DOHH2 (cell line): ENCODE measurements around the gene TMEM127.

Source experiments
- H3F3A ChIP-seq: fragments of 200-600 bp; sonication (generic), shearing (Covaris generic); 2 replicates; pipeline ENCODE4 v1.6.0; 2016; ENCODE audit warnings: antibody characterized with exemption, mild to moderate bottlenecking; ENCODE audit not compliant: control insufficient read depth, insufficient read depth
- H3K27ac ChIP-seq: fragments of 200-600 bp; sonication (generic); 2 replicates; pipeline ENCODE4 v1.5.1; 2014; ENCODE audit warnings: low read depth, mild to moderate bottlenecking, low read length, moderate library complexity
- H3K27me3 ChIP-seq: fragments of 200-600 bp; sonication (generic); 2 replicates; pipeline ENCODE4 v1.6.1; 2014; ENCODE audit warnings: mild to moderate bottlenecking, low read length, mixed read lengths; ENCODE audit not compliant: control insufficient read depth
- H3K36me3 ChIP-seq: fragments of 200-600 bp; sonication (generic); 2 replicates; pipeline ENCODE4 v1.6.1; 2014; ENCODE audit warnings: mild to moderate bottlenecking, low read length, moderate library complexity, mixed read lengths; ENCODE audit not compliant: control insufficient read depth
- H3K4me1 ChIP-seq: fragments of 200-600 bp; sonication (generic); 2 replicates; pipeline ENCODE4 v1.6.1; 2014; ENCODE audit warnings: mild to moderate bottlenecking, low read length, mixed read lengths; ENCODE audit not compliant: control insufficient read depth
- H3K4me2 ChIP-seq: fragments of 200-600 bp; sonication (generic); 2 replicates; pipeline ENCODE4 v1.6.0; 2014; ENCODE audit warnings: mild to moderate bottlenecking, low read length, moderate library complexity
- H3K4me3 ChIP-seq: fragments of 200-600 bp; sonication (generic); 2 replicates; pipeline ENCODE4 v1.5.1; 2014; ENCODE audit warnings: mild to moderate bottlenecking, low read length, mixed read lengths
- H3K79me2 ChIP-seq: fragments of 200-600 bp; sonication (generic); 2 replicates; pipeline ENCODE4 v1.6.1; 2014; ENCODE audit warnings: mild to moderate bottlenecking, low read length, mixed read lengths; ENCODE audit not compliant: control insufficient read depth
- H3K9me2 ChIP-seq: fragments of 200-600 bp; sonication (generic); replicated peaks from 2 replicates; pipeline ENCODE4 v1.6.1; 2014; ENCODE audit warnings: mild to moderate bottlenecking, low read length, mixed read lengths; ENCODE audit not compliant: control insufficient read depth
- H3K9me3 ChIP-seq: fragments of 200-600 bp; sonication (generic); 2 replicates; pipeline ENCODE4 v1.6.1; 2014; ENCODE audit warnings: antibody characterized with exemption, low read length, mixed read lengths; ENCODE audit not compliant: control insufficient read depth, insufficient read depth
- H4K20me1 ChIP-seq: fragments of 200-600 bp; sonication (generic); 2 replicates; pipeline ENCODE4 v1.6.0; 2014; ENCODE audit warnings: low read depth, mild to moderate bottlenecking, antibody characterized with exemption, low read length, moderate library complexity; ENCODE audit not compliant: control insufficient read depth, insufficient read depth
- EZH2phosphoT487 ChIP-seq: fragments of 200-600 bp; sonication (generic); IDR thresholded peaks from 2 replicates; pipeline ENCODE4 v1.6.1; 2017; ENCODE audit warnings: borderline replicate concordance, mild to moderate bottlenecking, antibody characterized with exemption, low read length, moderate library complexity, mixed read lengths
- TF ChIP-seq, protein P1 (sequence below): fragments of 200-600 bp; sonication (generic); IDR thresholded peaks from one replicate; pipeline ENCODE4 v1.5.1; 2014; ENCODE audit warnings: antibody characterized with exemption, mild to moderate bottlenecking, low read depth, low read length; ENCODE audit not compliant: poor library complexity, severe bottlenecking

TMEM127 gene

DNA sequence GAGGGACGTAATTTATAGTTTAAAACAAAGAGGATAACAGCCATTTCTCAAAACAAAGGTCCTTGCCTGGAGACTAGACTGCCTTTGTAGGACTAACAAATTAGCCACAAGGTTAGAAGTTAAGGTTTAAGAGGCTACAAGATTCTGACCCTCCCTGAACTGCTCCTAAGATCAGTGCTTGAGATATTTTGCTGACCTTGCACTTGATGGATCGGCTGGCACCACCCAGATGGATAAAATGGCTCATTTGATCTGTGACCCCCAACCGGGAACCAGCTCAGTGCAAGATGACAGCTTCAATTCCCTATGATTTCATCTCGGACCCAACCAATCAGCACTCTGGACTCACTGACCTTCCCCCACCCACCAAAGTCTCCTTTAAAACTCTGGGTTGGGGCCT lies 53.5 kb downstream of the TMEM127 start:
- no peak for TF ChIP-seq EZH2phosphoT487
- TF ChIP-seq, protein P1, sequence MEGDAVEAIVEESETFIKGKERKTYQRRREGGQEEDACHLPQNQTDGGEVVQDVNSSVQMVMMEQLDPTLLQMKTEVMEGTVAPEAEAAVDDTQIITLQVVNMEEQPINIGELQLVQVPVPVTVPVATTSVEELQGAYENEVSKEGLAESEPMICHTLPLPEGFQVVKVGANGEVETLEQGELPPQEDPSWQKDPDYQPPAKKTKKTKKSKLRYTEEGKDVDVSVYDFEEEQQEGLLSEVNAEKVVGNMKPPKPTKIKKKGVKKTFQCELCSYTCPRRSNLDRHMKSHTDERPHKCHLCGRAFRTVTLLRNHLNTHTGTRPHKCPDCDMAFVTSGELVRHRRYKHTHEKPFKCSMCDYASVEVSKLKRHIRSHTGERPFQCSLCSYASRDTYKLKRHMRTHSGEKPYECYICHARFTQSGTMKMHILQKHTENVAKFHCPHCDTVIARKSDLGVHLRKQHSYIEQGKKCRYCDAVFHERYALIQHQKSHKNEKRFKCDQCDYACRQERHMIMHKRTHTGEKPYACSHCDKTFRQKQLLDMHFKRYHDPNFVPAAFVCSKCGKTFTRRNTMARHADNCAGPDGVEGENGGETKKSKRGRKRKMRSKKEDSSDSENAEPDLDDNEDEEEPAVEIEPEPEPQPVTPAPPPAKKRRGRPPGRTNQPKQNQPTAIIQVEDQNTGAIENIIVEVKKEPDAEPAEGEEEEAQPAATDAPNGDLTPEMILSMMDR: no peak
- Histone ChIP-seq H3K4me1 (peaks cover 82% of the 10 kb centered on the region), H3K9me3 (no peaks in the 10 kb centered on the region), H3F3A (peaks cover 34% of the 10 kb centered on the region), H3K4me3 (peak overlapping the region; percentile 78), H3K27me3 (no peaks in the 10 kb centered on the region), H3K9me2 (no peaks in the 10 kb centered on the region), H3K27ac (peak overlapping the region; percentile 97), H3K79me2 (peaks cover 66% of the 10 kb centered on the region), H3K4me2 (peak overlapping the region; percentile 95), H3K36me3 (peaks cover 22% of the 10 kb centered on the region), H4K20me1 (peaks cover 7% of the 10 kb centered on the region; the same call in 1 of the 2 replicates)

DNA sequence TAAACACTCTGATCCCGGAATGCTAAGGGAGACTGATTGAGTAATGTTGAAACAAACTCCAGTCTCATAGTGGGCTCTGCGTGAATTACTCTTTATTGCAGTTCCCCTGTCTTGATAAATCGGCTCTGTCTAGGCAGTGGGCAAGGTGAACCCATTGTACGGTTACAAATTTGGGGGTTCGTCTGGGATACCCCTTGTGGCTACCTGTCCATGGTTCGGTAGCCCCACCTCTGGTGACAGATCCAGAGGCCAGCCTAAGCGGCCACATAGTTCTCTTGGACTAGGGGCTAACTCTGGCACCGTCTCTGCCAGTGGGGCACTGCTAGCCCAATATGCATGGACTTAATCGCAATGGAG lies 56.1 kb downstream of the TMEM127 start:
- H3K79me2 ChIP-seq: peaks cover 82% of the 10 kb centered on the region
- H3K4me1 ChIP-seq: peaks cover 75% of the 10 kb centered on the region
- peaks cover 31% of the 10 kb centered on the region for H4K20me1 ChIP-seq
- peak overlapping the region; percentile 78 for H3K4me3 ChIP-seq
- H3K27ac ChIP-seq: peak overlapping the region; percentile 97
- no peaks in the 10 kb centered on the region for H3K9me2 ChIP-seq
- no peaks in the 10 kb centered on the region for H3K27me3 ChIP-seq
- peaks cover 47% of the 10 kb centered on the region for H3K36me3 ChIP-seq
- H3K4me2 ChIP-seq: peak overlapping the region; percentile 95
- H3K9me3 ChIP-seq: no peaks in the 10 kb centered on the region
- H3F3A ChIP-seq: peaks cover 31% of the 10 kb centered on the region
- TF ChIP-seq EZH2phosphoT487: no peak
- TF ChIP-seq, protein P1: no peak

DNA sequence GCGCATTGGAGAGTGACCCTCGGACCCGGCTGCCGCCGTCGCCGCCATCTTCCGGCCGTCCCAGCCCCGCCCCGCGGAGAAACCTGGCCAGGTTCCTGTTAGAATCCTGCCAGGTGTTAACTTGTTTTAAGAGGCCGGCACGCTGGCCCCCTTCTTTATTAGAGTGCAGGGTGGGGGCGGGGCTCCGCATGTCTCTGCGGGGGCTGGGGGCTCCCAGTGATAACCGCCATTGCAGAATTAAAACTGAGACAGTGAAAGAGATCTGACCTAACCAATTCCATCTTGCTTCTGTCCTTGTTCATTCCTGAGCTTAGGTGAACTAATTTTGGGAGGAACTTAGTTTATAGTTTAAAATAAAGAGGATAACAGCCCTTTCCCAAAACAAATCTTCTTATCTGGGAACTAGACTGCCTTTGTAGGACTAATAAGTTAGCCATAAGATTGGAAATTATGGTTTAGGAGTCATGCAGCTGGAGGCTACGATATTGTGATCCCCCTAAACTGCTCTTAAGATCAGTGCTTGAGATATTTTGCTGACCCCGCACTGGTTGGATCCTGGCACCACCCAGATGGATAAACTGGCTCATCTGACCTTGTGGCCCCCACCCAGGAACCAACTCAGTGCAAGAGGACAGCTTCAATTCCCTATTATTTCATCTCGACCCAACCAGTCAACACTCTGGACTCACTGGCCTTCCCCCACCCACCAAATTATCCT lies 56.6 kb downstream of the TMEM127 start:
- TF ChIP-seq, protein P1: no peak
- TF ChIP-seq EZH2phosphoT487: no peak
- H3K27me3 ChIP-seq: no peaks in the 10 kb centered on the region
- H3K4me1 ChIP-seq: peaks cover 75% of the 10 kb centered on the region
- H3K4me2 ChIP-seq: peak overlapping the region; percentile 95
- peak overlapping the region; percentile 97 for H3K27ac ChIP-seq
- peak overlapping the region; percentile 78 for H3K4me3 ChIP-seq
- H3K9me2 ChIP-seq: no peaks in the 10 kb centered on the region
- peaks cover 53% of the 10 kb centered on the region for H3K36me3 ChIP-seq
- peaks cover 83% of the 10 kb centered on the region for H3K79me2 ChIP-seq
- H3F3A ChIP-seq: peaks cover 29% of the 10 kb centered on the region
- H3K9me3 ChIP-seq: no peaks in the 10 kb centered on the region
- peaks cover 36% of the 10 kb centered on the region for H4K20me1 ChIP-seq
